HG03108 (cell line): Measurements from ENCODE around the gene ZNF568.

Experiments
- ATAC-seq: cut with Tn5 transposase; IDR thresholded peaks from one replicate; pipeline ENCODE4 v1.9.1; 2021; ENCODE audit warnings: moderate library complexity; ENCODE audit not compliant: unreplicated experiment

ZNF568 gene

GRCh38 chr19:36997843-36998235 is 81.7 kb downstream of the ZNF568 start:
- ATAC-seq: no peak

DNA sequence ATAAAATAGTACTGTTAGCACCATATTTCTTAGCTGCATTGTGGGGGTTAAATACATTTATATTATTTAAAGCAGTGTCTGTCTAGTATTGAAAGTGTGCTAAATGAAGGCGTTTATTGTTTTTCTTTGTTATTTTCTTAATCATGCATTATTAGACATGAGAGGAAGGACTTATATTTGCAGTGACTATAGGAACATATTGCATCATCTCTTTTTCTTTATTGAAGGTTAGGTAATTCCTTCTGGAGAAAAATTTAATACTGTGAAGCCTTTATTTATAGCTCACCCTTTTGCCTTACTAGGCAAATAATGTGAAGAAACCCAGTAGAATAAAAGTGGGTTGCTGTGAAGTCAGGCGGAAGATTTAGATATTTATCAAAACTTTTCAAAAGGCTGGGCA is 83.2 kb downstream of the ZNF568 start:
- ATAC-seq: no peak

DNA sequence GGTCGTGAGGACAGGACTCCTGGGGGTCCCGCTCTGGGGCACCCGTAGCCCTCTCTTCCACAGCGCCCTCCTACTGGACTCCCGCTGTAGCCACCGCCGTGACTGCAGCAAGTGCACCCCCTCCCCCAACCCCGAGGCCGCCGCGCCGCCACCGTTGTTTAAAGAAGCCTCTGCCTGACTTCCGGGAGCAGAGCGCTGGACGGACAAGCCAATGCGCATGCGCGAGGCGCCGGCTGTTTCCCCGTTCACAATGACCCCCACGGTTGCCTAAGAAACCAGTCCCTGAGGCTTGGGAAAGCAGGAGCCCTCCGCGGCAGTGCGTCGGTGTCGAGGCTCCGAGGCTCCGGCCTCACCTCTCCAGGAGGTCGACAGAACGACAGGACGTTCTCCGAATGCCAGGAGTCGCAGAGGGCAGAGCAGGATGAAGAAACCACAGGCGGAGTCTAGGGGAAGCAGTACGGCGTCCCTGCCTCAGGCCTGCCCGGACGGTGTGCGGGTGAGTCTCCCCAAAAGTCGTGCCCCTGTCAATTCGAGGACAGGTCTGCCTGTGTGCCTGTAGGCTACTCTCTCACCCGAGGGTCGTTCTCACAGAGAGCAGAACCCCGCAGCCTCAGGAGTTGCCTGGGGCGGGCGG is 91.6 kb downstream of the ZNF568 start:
- ATAC-seq: no peak

DNA sequence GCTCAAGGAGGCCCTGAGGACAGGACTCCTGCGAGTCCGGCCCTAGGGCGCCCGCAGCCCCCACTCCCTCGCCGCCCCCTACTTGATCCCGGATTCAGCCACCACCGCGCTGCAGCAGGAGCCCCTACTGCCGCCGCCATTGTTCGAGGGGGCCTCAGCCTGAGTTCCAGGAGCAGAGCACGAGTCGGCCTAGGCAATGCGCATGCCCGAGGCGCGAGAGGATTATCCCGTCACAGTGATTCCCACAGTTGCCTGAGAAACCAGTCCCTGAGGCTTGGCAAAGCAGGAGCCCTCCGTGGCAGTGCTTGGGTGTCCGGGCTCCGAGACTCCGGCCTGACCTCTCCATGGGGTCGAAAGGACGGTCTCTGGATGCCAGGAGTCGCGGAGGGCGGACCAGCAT is 93.7 kb downstream of the ZNF568 start:
- ATAC-seq: no peak

DNA sequence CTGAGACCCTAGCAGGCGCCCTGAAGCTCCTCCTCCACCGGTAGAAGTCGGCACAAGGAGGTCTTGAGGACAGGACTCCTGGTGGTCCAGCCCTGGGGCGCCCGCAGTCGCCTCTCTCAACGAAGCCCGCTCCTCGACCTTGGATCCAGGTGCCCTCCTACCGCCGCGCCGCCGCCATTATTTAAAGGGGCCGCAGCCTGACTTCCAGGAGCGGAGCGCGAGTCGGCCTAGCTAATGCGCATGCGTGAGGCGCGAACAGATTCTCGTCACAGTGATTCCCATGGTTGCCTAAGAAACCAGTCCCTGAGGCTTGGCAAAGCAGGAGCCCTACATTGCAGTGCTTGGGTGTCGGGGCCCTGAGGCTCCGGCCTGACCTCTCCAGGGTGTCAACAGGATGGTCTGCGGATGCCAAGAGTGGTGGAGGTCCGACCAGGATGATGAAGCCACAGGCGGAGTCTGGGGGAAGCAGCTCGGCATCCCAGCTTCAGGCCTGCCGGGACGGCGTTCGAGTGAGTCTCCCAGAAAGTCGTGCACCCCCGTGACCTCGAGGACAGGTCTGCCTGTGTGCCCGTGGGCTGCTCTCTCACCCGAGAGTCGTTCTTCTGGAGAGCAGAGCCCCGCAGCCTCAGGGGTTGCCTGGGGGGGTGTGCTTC is 96.1 kb downstream of the ZNF568 start:
- ATAC-seq: no peak

DNA sequence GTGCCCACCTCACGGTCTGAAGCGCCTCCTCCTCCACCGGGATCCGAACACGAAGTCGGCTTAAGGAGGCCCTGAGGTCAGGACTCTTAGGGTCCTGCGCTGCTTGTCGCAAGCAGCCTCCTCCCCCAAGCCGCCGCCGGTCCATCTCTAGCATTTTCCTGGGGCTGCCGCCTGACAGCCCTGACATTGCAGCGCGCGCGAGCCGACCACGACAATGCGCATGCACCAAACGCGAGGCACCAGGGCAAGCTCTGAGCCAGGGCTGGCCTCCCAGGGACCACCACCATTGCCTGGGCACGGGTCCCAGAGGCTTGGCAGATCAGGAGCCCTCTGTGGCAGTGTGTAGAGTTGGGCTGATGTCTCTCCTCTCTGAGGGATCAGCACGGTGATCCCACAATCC is 98.3 kb downstream of the ZNF568 start:
- no peak for ATAC-seq

GRCh38 chr19:37045140-37045539 is 129.0 kb downstream of the ZNF568 start:
- ATAC-seq: no peak
